Type B pancreatic cell (in vitro differentiated cells): ENCODE results near the gene CHST1. TPM values are rescaled to one million over a fixed set of nuclear protein-coding genes. Genes with fewer than 3 reads are reported as not detected.

ENCODE experiments used
- DNase-seq: peaks from one replicate; pipeline ENCODE4 v3.0.0; 2021; ENCODE audit warnings: mixed read lengths; ENCODE audit not compliant: unreplicated experiment; ENCODE audit errors: extremely low spot score
- H3K27ac Mint-ChIP-seq: 2 replicates; pipeline ENCODE4 v1.8.0; 2021; ENCODE audit warnings: mild to moderate bottlenecking, mixed read lengths
- H3K27me3 Mint-ChIP-seq: 2 replicates; pipeline ENCODE4 v1.8.0; 2021; ENCODE audit warnings: mixed read lengths
- H3K36me3 Mint-ChIP-seq: 2 replicates; pipeline ENCODE4 v1.8.0; 2021; ENCODE audit warnings: mixed read lengths
- H3K4me1 Mint-ChIP-seq: one replicate; pipeline ENCODE4 v1.8.0; 2021; ENCODE audit warnings: mixed read lengths; ENCODE audit not compliant: unreplicated experiment
- H3K4me3 Mint-ChIP-seq: 2 replicates; pipeline ENCODE4 v1.8.0; 2021; ENCODE audit warnings: mild to moderate bottlenecking, mixed read lengths
- H3K9me3 Mint-ChIP-seq: 2 replicates; pipeline ENCODE4 v1.8.0; 2021; ENCODE audit warnings: mixed read lengths
- CTCF ChIP-seq: fragments of 200-600 bp; sonication (generic); conservative IDR thresholded peaks from 2 replicates; pipeline ENCODE4 v1.5.0; 2021; ENCODE audit warnings: antibody characterized with exemption, mild to moderate bottlenecking
- total RNA-seq: library from RNA; stranded (reverse); gene quantifications from 2 replicates; pipeline ENCODE4 v1.2.1, GENCODE V29; 2021; ENCODE audit warnings: low replicate concordance

CHST1 gene
- total RNA-seq, 1 donor from 2014 or later = 9.2 TPM

GRCh38 chr11:45647786-45648185 lies 17.6 kb downstream of the CHST1 start:
- H3K27me3 Mint-ChIP-seq = peaks cover 10% of the 10 kb centered on the region
- no peak overlapping the region for H3K4me3 Mint-ChIP-seq
- H3K36me3 Mint-ChIP-seq = peaks cover 4% of the 10 kb centered on the region
- no peaks in the 10 kb centered on the region for H3K9me3 Mint-ChIP-seq
- no peak overlapping the region for H3K27ac Mint-ChIP-seq
- TF ChIP-seq CTCF = no peak
- peaks cover 5% of the 10 kb centered on the region for H3K4me1 Mint-ChIP-seq
- DNase-seq = no peak

- Mint-ChIP-seq H3K27me3 (peaks cover 12% of the 10 kb centered on the region), H3K36me3 (peaks cover 4% of the 10 kb centered on the region), H3K4me3 (no peak overlapping the region), H3K4me1 (peaks cover 4% of the 10 kb centered on the region), H3K9me3 (no peaks in the 10 kb centered on the region), H3K27ac (no peak overlapping the region)
- no peak for DNase-seq
- no peak for TF ChIP-seq CTCF
Measured at GRCh38 chr11:45647329-45647728, 18.1 kb downstream of the CHST1 start.

GRCh38 chr11:45646275-45646927 lies 19.0 kb downstream of the CHST1 start:
- no peak for TF ChIP-seq CTCF
- DNase-seq = no peak

GRCh38 chr11:45644981-45645889 lies 20.2 kb downstream of the CHST1 start:
- no peaks in the 10 kb centered on the region for H3K4me1 Mint-ChIP-seq
- no peak overlapping the region for H3K27ac Mint-ChIP-seq
- peaks cover 4% of the 10 kb centered on the region for H3K36me3 Mint-ChIP-seq
- H3K9me3 Mint-ChIP-seq = no peaks in the 10 kb centered on the region
- H3K27me3 Mint-ChIP-seq = peaks cover 17% of the 10 kb centered on the region
- DNase-seq = no peak
- no peak for TF ChIP-seq CTCF
- no peak overlapping the region for H3K4me3 Mint-ChIP-seq

More at GRCh38 chr11:45646275-45646927, 19.0 kb downstream of the CHST1 start:
- H3K4me3 Mint-ChIP-seq = no peak overlapping the region
- no peak overlapping the region for H3K27ac Mint-ChIP-seq
- peaks cover 4% of the 10 kb centered on the region for H3K36me3 Mint-ChIP-seq
- H3K9me3 Mint-ChIP-seq = no peaks in the 10 kb centered on the region
- peaks cover 14% of the 10 kb centered on the region for H3K27me3 Mint-ChIP-seq
- no peaks in the 10 kb centered on the region for H3K4me1 Mint-ChIP-seq

GRCh38 chr11:45643598-45644260 lies 21.7 kb downstream of the CHST1 start:
- H3K4me1 Mint-ChIP-seq = no peaks in the 10 kb centered on the region
- H3K27me3 Mint-ChIP-seq = peaks cover 17% of the 10 kb centered on the region
- no peaks in the 10 kb centered on the region for H3K9me3 Mint-ChIP-seq
- no peak overlapping the region for H3K27ac Mint-ChIP-seq
- TF ChIP-seq CTCF = no peak
- H3K4me3 Mint-ChIP-seq = no peak overlapping the region
- peaks cover 1% of the 10 kb centered on the region for H3K36me3 Mint-ChIP-seq
- no peak for DNase-seq
